ENCODE measurements around the gene PLB1. TPM values are rescaled to one million over a fixed set of nuclear protein-coding genes. Genes with fewer than 3 reads are reported as not detected.

PLB1 gene
- total and polyA plus RNA-seq, 3 experiments from 2014 or later: 0.16 to 0.39 (median 0.35) TPM

DNA sequence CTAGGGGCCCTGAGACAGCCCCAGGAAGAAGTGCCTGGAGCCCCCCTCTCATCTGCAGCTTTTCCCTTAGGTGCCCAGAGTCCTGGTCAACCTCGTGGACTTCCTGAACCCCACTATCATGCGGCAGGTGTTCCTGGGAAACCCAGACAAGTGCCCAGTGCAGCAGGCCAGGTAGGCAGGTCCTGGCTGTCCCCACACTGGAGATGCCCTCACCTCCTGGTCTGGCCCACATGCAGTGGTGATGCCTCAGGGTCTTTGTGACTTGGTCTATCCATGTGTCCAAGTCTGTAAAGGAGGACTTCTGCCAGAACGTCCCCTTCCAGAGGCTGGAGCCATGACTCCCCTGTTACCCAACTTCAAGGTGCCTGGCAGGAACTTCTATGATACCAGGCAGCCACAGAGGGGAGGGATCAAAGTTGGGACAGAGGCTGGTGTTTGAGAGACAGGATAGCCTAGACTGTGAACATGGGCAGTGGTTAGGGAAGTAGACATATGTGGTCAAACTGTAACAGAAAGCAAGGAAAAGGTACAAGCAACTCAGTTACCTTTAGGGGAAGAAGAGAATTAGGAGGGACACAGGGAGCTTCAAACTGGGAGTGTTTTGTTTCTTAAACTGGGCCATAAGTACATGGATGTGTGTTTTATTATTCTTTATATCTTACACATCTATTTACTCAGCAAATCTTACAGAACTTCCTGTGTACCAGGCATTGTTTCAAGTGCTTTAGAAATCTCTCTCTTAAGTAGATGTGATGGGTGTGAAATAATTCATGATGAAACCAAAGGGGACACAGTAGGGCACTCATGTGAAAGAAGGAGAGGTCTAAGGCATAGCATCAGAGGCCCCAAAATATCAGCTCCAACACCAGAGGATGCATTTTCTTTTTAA is 107.1 kb downstream of the PLB1 start:
- Histone ChIP-seq H3K27ac (ENCODE audit: low read depth, low read length) (no peak overlapping the region), H3K4me1 (ENCODE audit: insufficient read depth, low read length) (no peaks in the 10 kb centered on the region), H3K27me3 (ENCODE audit: insufficient read depth, low read length, poor library complexity, severe bottlenecking) (no peaks in the 10 kb centered on the region), H3K4me3 (ENCODE audit: low read length) (no peak overlapping the region), H3K36me3 (ENCODE audit: insufficient read depth, low read length) (no peaks in the 10 kb centered on the region), H3K9me3 (ENCODE audit: low read length) (no peaks in the 10 kb centered on the region)
- Mint-ChIP-seq H3K4me3 (no peak overlapping the region), H3K36me3 (no peaks in the 10 kb centered on the region), H3K27me3 (no peaks in the 10 kb centered on the region), H3K4me1 (peaks cover 2 to 7% (median 7%) of the 10 kb centered on the region in 3 donors), H3K27ac (peak overlapping the region in 7 of 8 donors; percentile 14 to 88 (median 48)), H3K9me3 (no peaks in the 10 kb centered on the region)
- DNase-seq: no peak
- ChIA-PET POLR2A (no interaction called here), CTCF (interaction anchor here (1.1 to 7.5 kb wide), 2 partner anchors 9 to 36 kb away, joined by 4 to 41 read pairs; no protein-coding TSS in a partner anchor)

DNA sequence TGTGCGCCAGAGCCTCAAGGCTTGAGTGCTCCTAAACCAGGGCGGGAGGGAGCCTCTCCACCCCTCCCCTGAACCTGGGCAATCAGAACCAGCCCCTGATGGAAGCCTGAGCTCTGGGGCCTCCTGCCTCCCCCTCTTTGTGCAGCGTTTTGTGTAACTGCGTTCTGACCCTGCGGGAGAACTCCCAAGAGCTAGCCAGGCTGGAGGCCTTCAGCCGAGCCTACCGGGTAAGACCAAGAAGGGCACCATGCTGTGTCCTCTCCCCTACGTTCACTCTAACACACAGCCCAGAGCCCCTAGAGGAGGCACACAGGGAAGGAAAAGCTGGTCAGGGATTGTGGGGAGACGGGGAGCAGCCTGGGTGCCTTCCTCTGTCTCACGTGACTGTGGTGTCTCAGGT is 108.0 kb downstream of the PLB1 start:
- Mint-ChIP-seq H3K9me3 (no peaks in the 10 kb centered on the region), H3K27me3 (no peaks in the 10 kb centered on the region), H3K27ac (peak overlapping the region in 1 of 8 donors; percentile 12), H3K4me1 (peaks cover 2 to 7% (median 7%) of the 10 kb centered on the region in 3 donors), H3K36me3 (no peaks in the 10 kb centered on the region), H3K4me3 (no peak overlapping the region)
- POLR2A ChIA-PET: no interaction called here
- H3K9me3 ChIP-seq (ENCODE audit: low read length): no peaks in the 10 kb centered on the region
- CTCF ChIA-PET: interaction anchor here (0.7 to 7.5 kb wide), 3 partner anchors 9 to 37 kb away, joined by 4 to 41 read pairs (median 5); no protein-coding TSS in a partner anchor
- no peaks in the 10 kb centered on the region for H3K4me1 ChIP-seq (ENCODE audit: insufficient read depth, low read length)
- no peaks in the 10 kb centered on the region for H3K27me3 ChIP-seq (ENCODE audit: insufficient read depth, low read length, poor library complexity, severe bottlenecking)
- DNase-seq: no peak
- no peak overlapping the region for H3K4me3 ChIP-seq (ENCODE audit: low read length)
- H3K27ac ChIP-seq (ENCODE audit: low read depth, low read length): no peak overlapping the region
- no peaks in the 10 kb centered on the region for H3K36me3 ChIP-seq (ENCODE audit: insufficient read depth, low read length)

DNA sequence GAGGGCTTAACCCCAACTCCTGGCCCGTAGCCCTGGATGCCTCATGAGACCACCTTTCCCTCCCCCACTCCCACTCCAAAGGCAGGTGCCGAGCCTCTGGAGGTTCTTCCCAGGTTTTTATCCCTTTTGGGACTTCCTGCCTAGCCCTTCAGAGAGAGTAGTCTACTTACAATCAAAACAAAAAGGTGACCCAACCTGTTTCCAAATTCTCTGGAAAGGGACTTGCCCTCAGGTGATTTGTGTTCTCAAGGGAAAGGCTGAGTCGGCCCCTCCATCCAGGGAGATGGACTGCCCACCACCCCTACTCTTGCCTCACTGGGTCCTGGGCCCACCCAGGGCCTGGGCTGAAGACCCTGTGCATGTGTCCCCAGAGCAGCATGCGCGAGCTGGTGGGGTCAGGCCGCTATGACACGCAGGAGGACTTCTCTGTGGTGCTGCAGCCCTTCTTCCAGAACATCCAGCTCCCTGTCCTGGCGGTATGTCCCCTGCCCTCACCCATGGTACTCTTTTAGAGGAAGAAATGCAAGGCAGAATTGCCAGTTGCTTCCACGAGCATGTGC is 108.5 kb downstream of the PLB1 start:
- H3K4me1 ChIP-seq (ENCODE audit: insufficient read depth, low read length): no peaks in the 10 kb centered on the region
- peak overlapping the region in 2 of 8 donors; percentile 55 to 77 for H3K27ac Mint-ChIP-seq

DNA sequence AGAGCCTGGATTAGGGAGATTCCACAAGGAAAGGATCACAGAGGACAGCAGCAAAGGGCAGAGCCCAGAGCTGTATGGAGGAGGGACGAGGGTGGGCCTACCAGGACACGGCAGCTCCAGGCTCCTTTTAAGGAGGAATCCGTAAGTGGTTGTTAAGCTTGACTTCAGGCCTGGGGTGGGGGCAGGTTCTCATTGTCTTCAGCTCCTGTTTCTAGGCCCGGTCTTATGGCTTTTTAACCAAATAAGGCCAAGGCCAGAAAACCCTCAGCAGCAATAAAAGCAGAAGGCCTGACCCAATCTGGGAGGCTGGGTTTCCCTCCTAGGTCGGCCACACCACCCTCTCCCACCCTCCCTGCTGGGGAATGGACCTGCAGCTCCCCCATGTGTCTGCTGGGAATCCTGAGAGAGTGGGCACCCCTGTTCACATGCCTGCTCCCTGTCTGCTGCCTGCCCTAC is 111.2 kb downstream of the PLB1 start:
- Mint-ChIP-seq H3K4me1 (peaks cover 2 to 19% (median 12%) of the 10 kb centered on the region in 3 donors), H3K4me3 (no peak overlapping the region), H3K36me3 (no peaks in the 10 kb centered on the region), H3K27me3 (peaks cover 1 to 4% of the 10 kb centered on the region in 2 donors), H3K27ac (peak overlapping the region in 1 of 8 donors; percentile 30), H3K9me3 (no peaks in the 10 kb centered on the region)
- Histone ChIP-seq H3K9me3 (ENCODE audit: low read length) (no peaks in the 10 kb centered on the region), H3K27me3 (ENCODE audit: insufficient read depth, low read length, poor library complexity, severe bottlenecking) (no peaks in the 10 kb centered on the region), H3K36me3 (ENCODE audit: insufficient read depth, low read length) (no peaks in the 10 kb centered on the region), H3K4me1 (ENCODE audit: insufficient read depth, low read length) (peaks cover under 1% of the 10 kb centered on the region), H3K27ac (ENCODE audit: low read depth, low read length) (no peak overlapping the region), H3K4me3 (ENCODE audit: low read length) (no peak overlapping the region)
- ChIA-PET CTCF (interaction anchor here (1.1 to 7.5 kb wide), 2 partner anchors 11 to 13 kb away, joined by 3 to 41 read pairs; no protein-coding TSS in a partner anchor), POLR2A (no interaction called here)
- DNase-seq: no peak

More for the DNA sequence above, 108.5 kb downstream of the PLB1 start:
- H3K27me3 ChIP-seq (ENCODE audit: insufficient read depth, low read length, poor library complexity, severe bottlenecking): no peaks in the 10 kb centered on the region
- H3K9me3 ChIP-seq (ENCODE audit: low read length): no peaks in the 10 kb centered on the region
- no peaks in the 10 kb centered on the region for H3K9me3 Mint-ChIP-seq
- no peaks in the 10 kb centered on the region for H3K36me3 ChIP-seq (ENCODE audit: insufficient read depth, low read length)
- H3K4me1 Mint-ChIP-seq: peaks cover 2 to 7% (median 7%) of the 10 kb centered on the region in 3 donors
- no peaks in the 10 kb centered on the region for H3K36me3 Mint-ChIP-seq
- H3K27ac ChIP-seq (ENCODE audit: low read depth, low read length): no peak overlapping the region
- no peak overlapping the region for H3K4me3 Mint-ChIP-seq
- ChIA-PET POLR2A (no interaction called here), CTCF (interaction anchor here (0.7 to 7.5 kb wide), 3 partner anchors 8 to 38 kb away, joined by 4 to 41 read pairs (median 5); no protein-coding TSS in a partner anchor)
- no peaks in the 10 kb centered on the region for H3K27me3 Mint-ChIP-seq
- DNase-seq: no peak
- no peak overlapping the region for H3K4me3 ChIP-seq (ENCODE audit: low read length)

DNA sequence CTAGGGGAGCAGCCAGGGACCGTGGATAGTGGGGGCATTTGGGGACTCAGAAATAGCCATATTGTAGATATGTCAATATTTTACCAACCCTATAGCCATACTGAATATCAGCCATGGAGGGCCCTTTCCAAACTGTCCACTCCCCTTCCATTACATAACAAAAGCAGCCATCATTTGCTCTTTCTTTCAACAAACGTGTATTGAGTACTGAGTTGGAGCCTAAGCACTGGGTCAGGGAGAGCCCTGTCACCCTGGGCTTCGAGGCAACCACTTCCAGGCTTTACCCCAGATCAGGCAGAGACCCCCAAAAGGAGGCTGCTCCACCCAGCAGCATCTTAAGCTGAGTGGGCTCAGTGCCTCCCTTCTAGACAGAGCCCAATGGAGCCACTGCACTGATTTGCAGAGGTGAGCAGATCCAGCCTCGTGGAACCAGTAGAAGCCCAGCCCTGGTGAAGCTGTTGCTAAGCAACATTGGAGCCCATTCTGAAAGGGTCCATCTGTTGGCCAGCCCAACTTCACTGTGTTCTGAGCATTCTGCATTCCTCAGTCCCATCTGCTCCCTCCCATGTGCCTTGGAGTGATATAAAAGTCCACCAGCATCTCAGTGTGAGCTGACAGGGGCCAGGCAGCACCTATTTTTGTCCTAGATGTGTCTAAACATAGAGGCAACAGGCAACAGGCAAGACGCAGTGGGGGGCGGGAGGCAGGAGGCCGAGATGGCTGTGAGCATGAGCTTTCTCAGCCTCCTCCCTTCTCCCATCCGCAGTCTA is 112.1 kb downstream of the PLB1 start:
- no peaks in the 10 kb centered on the region for H3K9me3 Mint-ChIP-seq
- no peaks in the 10 kb centered on the region for H3K27me3 ChIP-seq (ENCODE audit: insufficient read depth, low read length, poor library complexity, severe bottlenecking)
- CTCF ChIA-PET: interaction anchor here (0.6 to 7.5 kb wide), 2 partner anchors 14 to 287 kb away, joined by 3 to 41 read pairs; partner anchors contain the start of gene WDR43

DNA sequence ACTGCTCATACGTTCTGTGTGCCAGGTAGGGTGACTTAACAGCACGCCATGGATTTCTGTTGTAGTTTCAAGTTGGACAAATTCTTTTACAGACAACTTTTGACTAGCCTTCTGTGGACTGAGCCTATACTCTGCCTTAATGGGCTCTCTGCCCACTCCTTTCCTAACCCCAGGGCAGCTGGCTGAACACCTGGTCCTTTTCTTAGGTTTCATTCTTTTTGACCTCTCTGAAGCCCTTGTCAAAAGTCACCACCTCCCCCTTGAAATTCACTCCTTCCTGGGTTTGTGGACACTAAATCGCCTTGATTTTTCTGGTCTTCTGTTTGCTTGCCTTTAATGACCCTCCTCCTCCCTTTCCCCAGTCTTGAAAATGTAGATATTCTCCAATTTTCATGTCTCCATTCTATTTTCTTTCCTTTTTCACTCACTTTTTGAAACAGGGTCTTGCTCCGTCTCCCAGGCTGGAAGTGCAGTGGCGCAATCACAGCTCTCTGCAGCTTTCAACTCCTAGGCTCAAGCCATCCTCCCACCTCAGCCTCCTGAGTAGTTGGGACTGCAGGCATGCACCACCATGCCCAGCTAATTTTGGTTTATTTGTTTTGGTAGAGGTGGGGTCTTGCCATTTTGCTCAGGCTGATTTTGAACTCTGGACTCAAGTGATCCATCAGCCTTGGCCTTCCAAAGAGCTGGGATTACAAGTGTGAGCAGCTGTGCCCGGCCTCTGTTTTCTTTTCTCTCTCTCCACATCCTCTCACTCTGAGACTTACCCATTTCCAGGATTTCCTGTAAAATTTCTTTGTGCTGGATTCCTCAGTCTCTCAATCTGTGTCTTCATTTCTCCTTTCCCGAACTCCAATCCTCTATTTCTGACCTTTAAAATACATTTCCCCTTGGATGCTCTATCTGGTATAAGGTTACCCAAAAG is 112.9 kb downstream of the PLB1 start:
- H3K4me1 ChIP-seq (ENCODE audit: insufficient read depth, low read length): peaks cover 17% of the 10 kb centered on the region
- no peaks in the 10 kb centered on the region for H3K36me3 ChIP-seq (ENCODE audit: insufficient read depth, low read length)
- Mint-ChIP-seq H3K4me1 (peaks cover 0 to 12% (median 4%) of the 10 kb centered on the region in 3 donors), H3K36me3 (no peaks in the 10 kb centered on the region), H3K27ac (peak overlapping the region in 5 of 8 donors; percentile 1 to 93 (median 63)), H3K9me3 (no peaks in the 10 kb centered on the region), H3K4me3 (no peak overlapping the region), H3K27me3 (peaks cover 1 to 4% of the 10 kb centered on the region in 2 donors)
- ChIA-PET POLR2A (interaction anchor here (0.9 kb wide), 1 partner anchor 9 kb away, joined by 3 read pairs; no protein-coding TSS in a partner anchor), CTCF (interaction anchor here (0.6 to 7.5 kb wide), 2 partner anchors 14 to 286 kb away, joined by 3 to 41 read pairs; partner anchors contain the start of gene WDR43)
- no peak overlapping the region for H3K4me3 ChIP-seq (ENCODE audit: low read length)
- no peak for DNase-seq
- no peak overlapping the region for H3K27ac ChIP-seq (ENCODE audit: low read depth, low read length)
- no peaks in the 10 kb centered on the region for H3K9me3 ChIP-seq (ENCODE audit: low read length)
- H3K27me3 ChIP-seq (ENCODE audit: insufficient read depth, low read length, poor library complexity, severe bottlenecking): no peaks in the 10 kb centered on the region

More for the DNA sequence above, 112.1 kb downstream of the PLB1 start:
- Mint-ChIP-seq H3K36me3 (no peaks in the 10 kb centered on the region), H3K27ac (peak overlapping the region in 2 of 8 donors; percentile 30 to 46), H3K4me3 (no peak overlapping the region), H3K27me3 (peaks cover 1 to 4% of the 10 kb centered on the region in 2 donors), H3K4me1 (peaks cover 2 to 18% (median 11%) of the 10 kb centered on the region in 3 donors)
- H3K27ac ChIP-seq (ENCODE audit: low read depth, low read length): no peak overlapping the region
- H3K4me3 ChIP-seq (ENCODE audit: low read length): no peak overlapping the region
- H3K9me3 ChIP-seq (ENCODE audit: low read length): no peaks in the 10 kb centered on the region
- POLR2A ChIA-PET: interaction anchor here (0.9 kb wide), 1 partner anchor 10 kb away, joined by 3 read pairs; no protein-coding TSS in a partner anchor
- H3K4me1 ChIP-seq (ENCODE audit: insufficient read depth, low read length): peaks cover 8% of the 10 kb centered on the region
- no peak for DNase-seq
- H3K36me3 ChIP-seq (ENCODE audit: insufficient read depth, low read length): no peaks in the 10 kb centered on the region
